ENCODE data around the gene ARID3B. TPM values are rescaled to one million over a fixed set of nuclear protein-coding genes. Genes with fewer than 3 reads are reported as not detected.

Gene ARID3B
- total RNA-seq, 1 donor from 2014 or later = 22.1 TPM

DNA sequence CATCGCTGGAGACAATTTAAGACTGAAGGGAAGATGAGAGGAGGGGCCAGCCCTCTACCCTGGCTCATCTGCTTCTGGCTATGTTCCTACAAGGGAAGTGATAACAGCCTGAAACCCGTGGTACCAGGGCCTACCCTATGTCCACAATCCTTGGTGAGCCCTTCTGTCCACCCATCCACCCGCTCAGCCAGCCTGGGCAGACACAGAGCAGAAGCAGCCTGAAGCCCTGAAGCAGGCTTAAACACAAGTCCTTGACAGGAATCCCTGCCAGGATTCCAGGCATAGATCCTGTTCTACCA, 90.0 kb downstream of the ARID3B start:
- Mint-ChIP-seq H3K27me3 (ENCODE audit: low read depth) (no peaks in the 10 kb centered on the region), H3K4me3 (no peak overlapping the region), H3K36me3 (peaks cover 13% of the 10 kb centered on the region), H3K27ac (no peak overlapping the region), H3K9me3 (no peaks in the 10 kb centered on the region), H3K4me1 (peaks cover 2% of the 10 kb centered on the region)
- no peak for DNase-seq (ENCODE audit: low spot score in 2 of 2, unreplicated experiment in 2 of 2)
- TF ChIP-seq, protein P1, sequence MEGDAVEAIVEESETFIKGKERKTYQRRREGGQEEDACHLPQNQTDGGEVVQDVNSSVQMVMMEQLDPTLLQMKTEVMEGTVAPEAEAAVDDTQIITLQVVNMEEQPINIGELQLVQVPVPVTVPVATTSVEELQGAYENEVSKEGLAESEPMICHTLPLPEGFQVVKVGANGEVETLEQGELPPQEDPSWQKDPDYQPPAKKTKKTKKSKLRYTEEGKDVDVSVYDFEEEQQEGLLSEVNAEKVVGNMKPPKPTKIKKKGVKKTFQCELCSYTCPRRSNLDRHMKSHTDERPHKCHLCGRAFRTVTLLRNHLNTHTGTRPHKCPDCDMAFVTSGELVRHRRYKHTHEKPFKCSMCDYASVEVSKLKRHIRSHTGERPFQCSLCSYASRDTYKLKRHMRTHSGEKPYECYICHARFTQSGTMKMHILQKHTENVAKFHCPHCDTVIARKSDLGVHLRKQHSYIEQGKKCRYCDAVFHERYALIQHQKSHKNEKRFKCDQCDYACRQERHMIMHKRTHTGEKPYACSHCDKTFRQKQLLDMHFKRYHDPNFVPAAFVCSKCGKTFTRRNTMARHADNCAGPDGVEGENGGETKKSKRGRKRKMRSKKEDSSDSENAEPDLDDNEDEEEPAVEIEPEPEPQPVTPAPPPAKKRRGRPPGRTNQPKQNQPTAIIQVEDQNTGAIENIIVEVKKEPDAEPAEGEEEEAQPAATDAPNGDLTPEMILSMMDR (IDR thresholded peaks at IDR 0.05; ENCODE audit: unreplicated experiment) = no peak

DNA sequence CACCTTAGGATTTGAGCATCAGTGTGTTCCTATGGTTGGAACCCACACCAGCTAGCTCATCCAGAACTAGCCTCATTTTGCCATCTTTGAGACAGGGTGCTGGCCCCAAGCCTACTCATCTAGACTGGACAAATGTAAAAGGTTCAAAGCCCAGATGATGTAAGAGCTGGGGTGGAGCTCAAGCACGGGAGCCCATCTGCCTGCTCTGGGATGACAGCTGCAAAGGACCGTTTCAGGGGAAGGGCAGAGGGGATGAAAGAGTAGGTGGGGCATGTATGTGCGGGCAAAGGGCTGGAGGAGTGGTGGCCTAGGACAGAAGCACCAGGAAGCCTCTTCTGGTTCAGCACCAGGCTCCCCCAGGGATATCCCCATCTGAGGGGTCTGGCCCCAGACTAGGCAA, 90.4 kb downstream of the ARID3B start:
- no peak for DNase-seq (ENCODE audit: low spot score in 2 of 2, unreplicated experiment in 2 of 2)
- Mint-ChIP-seq H3K36me3 (peaks cover 13% of the 10 kb centered on the region), H3K4me1 (peaks cover 2% of the 10 kb centered on the region), H3K27ac (no peak overlapping the region), H3K27me3 (ENCODE audit: low read depth) (no peaks in the 10 kb centered on the region), H3K4me3 (no peak overlapping the region), H3K9me3 (no peaks in the 10 kb centered on the region)
- TF ChIP-seq, protein P1 (IDR thresholded peaks at IDR 0.05; ENCODE audit: unreplicated experiment) = no peak

DNA sequence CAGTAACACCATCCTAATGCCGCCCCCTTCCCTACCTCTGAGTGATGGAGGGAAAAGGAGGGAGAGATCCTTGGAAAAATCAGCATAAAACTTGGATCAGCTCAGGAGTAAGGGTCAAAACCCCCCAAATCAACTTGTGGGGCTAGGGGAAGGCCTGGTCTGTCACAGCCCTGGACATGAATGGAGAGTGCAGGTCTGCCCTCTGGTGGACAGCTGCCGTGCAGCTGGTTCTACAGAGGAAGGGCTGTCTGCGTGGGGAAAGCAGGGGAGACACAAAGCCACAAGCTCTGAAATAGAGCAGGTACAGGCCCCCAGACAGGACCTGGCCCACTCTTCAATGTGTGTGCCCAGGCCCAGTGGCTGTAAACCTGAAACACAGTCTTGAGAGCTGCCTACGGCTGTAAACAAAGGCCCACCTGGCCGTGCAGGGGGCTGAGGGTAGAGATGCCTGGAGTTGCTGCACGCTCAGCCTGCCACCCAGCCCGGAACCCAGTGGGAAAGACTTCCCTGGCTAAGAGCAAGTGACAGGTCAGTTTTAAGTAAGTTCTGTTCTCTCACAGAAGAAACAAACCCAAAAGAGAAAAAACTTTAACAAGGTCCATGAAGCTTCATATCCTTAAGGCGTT, 91.0 kb downstream of the ARID3B start:
- TF ChIP-seq, protein P1 (IDR thresholded peaks at IDR 0.05; ENCODE audit: unreplicated experiment) = peak; percentile 63
- peaks cover 2% of the 10 kb centered on the region for H3K4me1 Mint-ChIP-seq
- H3K27ac Mint-ChIP-seq = no peak overlapping the region
- H3K27me3 Mint-ChIP-seq (ENCODE audit: low read depth) = no peaks in the 10 kb centered on the region
- H3K36me3 Mint-ChIP-seq = peaks cover 13% of the 10 kb centered on the region
- no peaks in the 10 kb centered on the region for H3K9me3 Mint-ChIP-seq
- H3K4me3 Mint-ChIP-seq = no peak overlapping the region
- DNase-seq (ENCODE audit: low spot score in 2 of 2, unreplicated experiment in 2 of 2) = peak in 1 of 2 experiments; percentile 64

DNA sequence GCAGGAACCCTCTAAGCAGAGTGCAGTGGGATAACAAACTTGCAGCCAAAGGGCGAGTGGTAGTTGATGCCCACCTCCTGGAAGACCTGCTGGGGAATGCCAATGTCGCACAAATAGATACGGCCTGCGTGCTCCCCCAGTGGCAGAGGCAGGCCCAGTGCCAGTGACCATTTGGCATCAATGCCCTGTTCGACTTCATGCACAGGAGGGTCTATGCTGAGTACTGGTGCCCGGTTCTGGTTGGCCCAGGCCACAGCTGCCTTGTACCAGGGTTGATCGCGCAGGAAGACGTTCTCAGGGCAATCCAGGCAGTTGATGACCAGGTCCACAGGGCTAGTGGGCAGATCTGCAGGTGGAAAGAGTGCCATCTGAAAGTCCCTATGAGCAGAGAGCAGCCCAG, 91.6 kb downstream of the ARID3B start:
- H3K4me3 Mint-ChIP-seq = no peak overlapping the region

DNA sequence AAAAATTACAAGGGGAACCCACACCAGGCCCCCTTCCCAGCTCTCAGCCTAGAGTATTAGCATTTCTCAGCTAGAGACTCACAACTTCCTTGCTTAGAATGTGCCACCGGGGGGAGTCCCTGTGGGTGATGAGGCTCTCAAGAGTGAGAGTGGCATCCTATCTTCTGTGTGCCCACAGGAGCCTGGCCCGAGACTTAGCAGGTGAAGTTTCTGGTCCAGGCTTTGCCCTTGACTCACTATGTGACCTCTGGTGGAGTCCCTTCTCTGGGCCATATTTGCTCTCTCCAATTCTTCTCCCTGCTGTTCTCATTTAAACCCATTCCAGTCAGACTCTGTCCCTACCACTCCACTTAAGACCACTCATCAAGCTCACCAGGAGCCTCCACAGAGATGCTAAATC, 92.8 kb downstream of the ARID3B start:
- H3K4me3 Mint-ChIP-seq = no peak overlapping the region
- no peaks in the 10 kb centered on the region for H3K9me3 Mint-ChIP-seq
- no peak for DNase-seq (ENCODE audit: low spot score in 2 of 2, unreplicated experiment in 2 of 2)
- H3K36me3 Mint-ChIP-seq = peaks cover 20% of the 10 kb centered on the region
- H3K27ac Mint-ChIP-seq = no peak overlapping the region
- H3K4me1 Mint-ChIP-seq = peaks cover 2% of the 10 kb centered on the region
- TF ChIP-seq, protein P1 (IDR thresholded peaks at IDR 0.05; ENCODE audit: unreplicated experiment) = no peak
- no peaks in the 10 kb centered on the region for H3K27me3 Mint-ChIP-seq (ENCODE audit: low read depth)

More for the DNA sequence above, 91.6 kb downstream of the ARID3B start:
- Mint-ChIP-seq H3K9me3 (no peaks in the 10 kb centered on the region), H3K27me3 (ENCODE audit: low read depth) (no peaks in the 10 kb centered on the region), H3K4me1 (peaks cover 2% of the 10 kb centered on the region), H3K27ac (no peak overlapping the region), H3K36me3 (peaks cover 13% of the 10 kb centered on the region)
- DNase-seq (ENCODE audit: low spot score in 2 of 2, unreplicated experiment in 2 of 2) = no peak
- TF ChIP-seq, protein P1 (IDR thresholded peaks at IDR 0.05; ENCODE audit: unreplicated experiment) = no peak

DNA sequence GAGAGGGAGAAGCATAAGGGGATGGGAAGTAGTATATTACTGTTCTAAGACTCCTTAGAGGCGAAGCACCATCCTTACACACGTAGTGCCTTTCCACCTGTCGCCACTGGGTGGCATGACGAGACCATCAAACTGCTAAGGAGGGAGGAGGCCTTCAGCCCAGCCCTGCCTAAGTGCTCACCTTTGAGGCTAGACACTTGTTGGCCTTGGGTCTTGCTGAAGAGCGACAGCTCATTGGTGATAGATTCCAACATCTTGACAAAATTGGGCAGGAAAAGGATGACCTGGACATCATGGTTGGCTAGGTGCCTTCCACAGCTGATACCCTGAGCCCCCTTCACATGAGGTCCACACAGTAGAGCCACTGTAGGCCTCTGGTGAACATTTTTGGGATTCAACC, 94.2 kb downstream of the ARID3B start:
- Mint-ChIP-seq H3K27ac (no peak overlapping the region), H3K4me3 (no peak overlapping the region), H3K4me1 (peaks cover 1% of the 10 kb centered on the region), H3K27me3 (ENCODE audit: low read depth) (no peaks in the 10 kb centered on the region), H3K9me3 (no peaks in the 10 kb centered on the region), H3K36me3 (peaks cover 20% of the 10 kb centered on the region)
- DNase-seq (ENCODE audit: low spot score in 2 of 2, unreplicated experiment in 2 of 2) = peak in 1 of 2 experiments; percentile 71
- TF ChIP-seq, protein P1 (IDR thresholded peaks at IDR 0.05; ENCODE audit: unreplicated experiment) = peak; percentile 86

Data from mesothelial cell of epicardium (in vitro differentiated cells).